Esophagus mucosa (tissue), 1 donor: ENCODE results near the gene KIF19. TPM values are rescaled to one million over a fixed set of nuclear protein-coding genes. Genes with fewer than 3 reads are reported as not detected.

Experiments used
- ATAC-seq: fragments of 200-7000 bp; cut with Tn5 transposase; one replicate; pipeline ENCODE4 v1.9.1; 2020
- total RNA-seq: library from RNA; stranded (reverse); gene quantifications from one replicate; pipeline ENCODE4 v1.2.4, GENCODE V29; 2023
- donor health status: DM: yes; HTN: yes; CAD: no.

The KIF19 gene
- total RNA-seq, 1 donor from 2014 or later = 0.16 TPM

- no peak for ATAC-seq
Observed at GRCh38 chr17:74340470-74341023, 14.5 kb downstream of the KIF19 start.

GRCh38 chr17:74342224-74342623, 16.2 kb downstream of the KIF19 start:
- no peak for ATAC-seq

DNA sequence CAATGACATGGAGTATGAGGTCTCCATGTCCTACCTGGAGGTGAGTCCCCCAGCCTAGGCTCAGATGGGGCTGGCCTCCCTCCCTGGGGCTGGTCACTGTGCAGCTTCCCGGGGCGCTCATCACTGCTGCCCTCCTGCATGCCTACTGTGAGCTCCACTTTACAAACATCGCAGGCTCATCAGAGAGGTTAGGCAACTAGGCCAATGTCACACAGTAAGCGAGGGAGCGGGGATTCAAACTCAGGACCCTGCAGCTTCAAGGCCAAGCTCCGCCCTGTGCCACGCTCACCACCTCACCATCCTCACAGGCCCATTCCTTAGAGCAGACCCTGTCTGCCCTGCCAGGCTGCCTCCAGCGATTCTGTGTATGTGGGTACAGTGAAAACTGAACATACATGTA, 17.1 kb downstream of the KIF19 start:
- no peak for ATAC-seq

- no peak for ATAC-seq
Observed at GRCh38 chr17:74343526-74344284, 17.7 kb downstream of the KIF19 start.

DNA sequence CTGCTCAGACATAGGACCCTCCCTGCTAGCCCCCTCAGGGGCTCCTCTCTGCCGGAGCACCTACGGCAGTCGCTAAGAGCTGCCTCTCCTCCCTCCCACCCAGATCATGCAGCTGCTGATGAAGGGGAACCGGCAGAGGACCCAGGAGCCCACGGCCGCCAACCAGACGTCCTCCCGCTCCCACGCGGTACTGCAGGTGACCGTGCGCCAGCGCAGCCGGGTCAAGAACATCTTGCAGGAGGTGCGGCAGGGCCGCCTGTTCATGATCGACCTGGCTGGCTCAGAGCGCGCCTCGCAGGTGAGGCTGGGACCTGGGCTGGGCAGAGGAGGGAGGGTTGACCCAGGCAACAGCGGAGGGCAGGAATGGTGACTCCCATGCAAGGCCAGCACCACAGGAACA, 18.6 kb downstream of the KIF19 start:
- ATAC-seq = no peak

GRCh38 chr17:74345433-74346241, 19.6 kb downstream of the KIF19 start:
- ATAC-seq = peak; percentile 40

- no peak for ATAC-seq
Observed at GRCh38 chr17:74347646-74348045, 21.6 kb downstream of the KIF19 start.

GRCh38 chr17:74349120-74349519, 23.1 kb downstream of the KIF19 start:
- no peak for ATAC-seq

GRCh38 chr17:74350486-74350885, 24.5 kb downstream of the KIF19 start:
- ATAC-seq = no peak

GRCh38 chr17:74351552-74352210, 25.7 kb downstream of the KIF19 start:
- no peak for ATAC-seq

DNA sequence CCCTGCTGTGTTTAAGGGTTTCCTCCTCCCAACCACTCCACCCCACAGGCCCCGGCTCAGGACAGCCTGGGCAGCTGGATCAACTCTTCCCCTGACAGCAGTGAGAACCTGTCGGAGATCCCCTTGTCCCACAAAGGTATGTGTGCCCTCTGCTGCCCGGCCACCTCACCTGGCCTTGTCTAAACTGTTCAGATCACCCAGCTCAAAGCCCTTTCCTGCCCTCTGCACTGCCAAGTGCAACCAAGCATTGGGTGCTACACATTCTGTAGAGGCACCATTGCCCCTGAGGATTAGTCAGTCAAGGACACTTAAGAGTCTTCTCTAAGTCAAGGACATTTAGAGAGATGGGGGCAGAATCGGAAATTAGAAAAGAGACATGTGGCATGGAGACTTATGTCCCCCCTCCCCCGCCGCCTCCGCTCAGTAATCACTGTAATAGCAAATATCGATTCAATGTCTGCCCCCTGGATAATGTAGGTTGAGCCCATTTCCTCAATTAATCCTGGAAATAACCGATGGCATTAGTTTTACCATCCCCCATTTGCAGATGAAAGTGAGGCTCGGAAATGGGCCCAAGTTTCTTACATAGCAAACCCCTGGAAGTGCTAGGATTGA, 27.5 kb downstream of the KIF19 start:
- ATAC-seq = no peak

GRCh38 chr17:74354123-74354522, 28.1 kb downstream of the KIF19 start:
- ATAC-seq = peak; percentile 18

GRCh38 chr17:74354561-74354960, 28.5 kb downstream of the KIF19 start:
- ATAC-seq = no peak

- no peak for ATAC-seq
Observed at GRCh38 chr17:74355065-74355464, 29.0 kb downstream of the KIF19 start.

DNA sequence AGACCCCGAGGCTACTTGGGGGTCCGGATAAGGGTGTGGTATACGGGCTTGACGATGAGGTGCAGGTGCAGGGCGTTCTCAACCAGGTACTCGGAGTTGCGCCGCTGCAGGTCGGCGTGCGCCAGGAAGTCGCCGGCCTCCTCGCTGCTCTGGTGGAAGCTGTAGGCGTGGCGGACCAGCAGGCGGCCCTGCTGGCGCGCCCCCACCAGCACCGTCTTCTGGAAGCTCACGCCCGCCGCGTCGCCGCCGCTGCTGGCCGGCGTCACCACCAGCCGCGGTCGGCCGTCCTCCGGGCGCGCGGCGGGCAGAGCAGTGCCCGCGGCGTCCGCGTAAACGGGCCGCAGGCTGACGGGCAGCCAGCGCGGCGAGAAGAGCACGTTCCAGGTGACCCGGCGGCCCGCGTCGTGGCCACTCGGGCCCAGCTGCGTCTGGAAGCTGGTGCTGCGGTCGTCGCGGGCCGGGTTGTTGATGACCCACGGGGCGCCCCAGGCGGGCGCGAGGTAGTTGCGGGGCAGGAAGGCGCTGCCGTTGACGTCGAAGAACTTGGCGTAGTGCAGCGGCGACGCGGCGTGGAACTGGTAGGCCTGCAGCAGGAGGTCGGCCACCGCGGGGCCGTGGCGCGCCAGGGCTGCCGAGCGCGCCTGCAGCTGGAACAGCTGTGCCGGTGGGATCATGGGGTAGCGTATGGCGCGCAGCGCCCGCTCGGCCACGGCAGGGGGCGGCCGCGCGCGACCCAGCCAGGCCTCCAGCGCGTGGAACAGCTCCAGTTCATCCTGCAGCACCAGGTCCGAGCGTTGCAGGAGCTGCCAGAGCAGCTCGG, 30.8 kb downstream of the KIF19 start:
- peak; percentile 25 for ATAC-seq

DNA sequence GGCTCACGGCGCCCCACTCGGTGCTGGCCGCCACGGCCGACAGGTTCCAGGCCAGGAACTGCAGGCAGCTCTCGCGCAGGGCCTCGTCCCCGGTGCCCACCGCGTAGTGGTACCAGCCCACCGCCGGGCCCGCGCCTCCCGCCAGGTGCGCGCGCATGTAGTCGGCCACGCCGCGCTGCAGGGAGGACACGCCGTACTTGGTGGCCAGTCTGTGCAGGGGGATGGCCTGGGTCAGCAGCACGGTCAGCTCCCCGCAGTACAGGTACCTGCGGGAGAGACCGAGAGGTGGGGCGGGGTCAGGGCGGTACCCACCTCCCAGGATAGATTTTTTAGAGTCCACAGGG, 31.4 kb downstream of the KIF19 start:
- ATAC-seq = no peak

- ATAC-seq = no peak
Observed at GRCh38 chr17:74358697-74359096, 32.7 kb downstream of the KIF19 start.

DNA sequence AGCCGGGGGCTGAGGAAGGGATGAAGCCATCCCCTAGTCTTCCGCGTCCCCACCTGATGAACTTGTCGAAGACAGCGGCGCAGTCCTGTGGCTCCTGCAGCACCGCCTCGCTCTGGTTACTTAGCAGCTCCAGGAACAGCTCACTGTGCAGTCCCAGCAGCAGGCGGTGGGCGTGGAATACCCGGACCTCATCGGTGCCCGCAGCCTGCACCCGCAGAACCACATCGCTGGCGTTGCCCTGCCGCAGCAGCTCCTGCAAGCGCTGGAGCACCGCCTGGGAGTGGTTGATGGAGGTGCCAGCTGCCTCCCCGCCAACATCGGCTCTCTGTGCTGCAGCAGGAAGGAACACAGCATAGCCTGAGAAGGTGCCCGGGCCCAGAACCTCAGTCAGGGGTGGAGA, 33.9 kb downstream of the KIF19 start:
- no peak for ATAC-seq

GRCh38 chr17:74360899-74361229, 34.8 kb downstream of the KIF19 start:
- no peak for ATAC-seq

DNA sequence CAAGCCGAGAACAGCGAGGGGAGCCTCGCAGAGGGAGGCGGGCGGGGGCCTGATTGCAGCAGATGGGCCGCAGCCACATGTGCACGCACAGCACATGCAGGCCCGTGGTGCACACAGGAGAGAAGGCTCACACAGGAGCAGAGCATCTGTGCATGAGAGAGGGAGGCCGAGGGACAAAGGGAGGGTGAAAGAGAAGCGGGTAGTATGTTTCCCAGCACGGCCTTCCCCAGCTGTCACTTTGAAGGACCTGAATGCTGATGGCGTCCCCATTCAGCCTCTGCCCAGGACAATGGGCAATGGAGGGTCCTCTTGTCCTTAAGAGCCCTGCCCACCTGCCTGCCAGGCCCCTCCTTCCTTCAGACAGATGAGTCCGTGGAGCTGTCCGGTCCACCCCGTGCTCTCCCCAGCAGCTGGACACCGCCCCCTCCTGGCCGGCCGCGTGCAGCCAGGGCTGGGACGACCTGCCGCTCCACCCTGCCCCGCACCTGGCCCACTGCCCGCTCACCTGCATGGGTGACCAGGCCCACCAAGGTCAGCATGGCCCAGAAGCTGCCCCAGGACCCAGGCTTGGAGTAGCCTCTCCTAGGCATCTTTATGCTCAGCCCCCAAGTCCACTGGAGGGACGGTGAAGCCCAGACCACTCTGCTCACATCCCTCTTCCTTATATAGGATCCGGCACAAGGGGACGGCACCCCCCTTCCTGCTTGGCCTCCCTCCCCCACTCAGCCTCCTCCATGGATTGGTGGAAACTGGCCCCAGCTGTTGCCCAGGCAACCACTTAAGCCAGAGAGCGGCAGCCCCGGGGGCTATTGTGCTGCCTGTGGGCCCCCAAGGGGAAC, 35.4 kb downstream of the KIF19 start, which contains the start of gene BTBD17:
Gene BTBD17 (minus strand): TSS at position 639 of the 839 bp plus-strand sequence. CDS start 49 bp downstream, at position 590.
- ATAC-seq = peak; percentile 62

GRCh38 chr17:74362069-74362405, 36.0 kb downstream of the KIF19 start:
- ATAC-seq = no peak
